Measurements from ENCODE around the gene CACNB1.

- TF ChIP-seq CTCF (IDR thresholded peaks at IDR 0.05; ENCODE audit: poor library complexity) (no peak), EZH2 (IDR thresholded peaks at IDR 0.05; ENCODE audit: borderline replicate concordance) (no peak), EZH2phosphoT487 (IDR thresholded peaks at IDR 0.05; ENCODE audit: low read depth, severe bottlenecking, unreplicated experiment) (no peak)
These were observed 10.7 kb upstream of the CACNB1 start for GRCh38 chr17:39208136-39208535.

All from hepatocyte (in vitro differentiated cells).